GM12872 (cell line): ENCODE measurements around the gene HSPG2.

Experiments used
- CTCF ChIP-seq: IDR thresholded peaks from 3 replicates; pipeline ENCODE4 v1.5.1; 2011; ENCODE audit warnings: low read depth, mild to moderate bottlenecking, low read length, moderate library complexity; ENCODE audit not compliant: insufficient read depth

Gene HSPG2

GRCh38 chr1:21913763-21914162, 23.3 kb downstream of the HSPG2 start:
- TF ChIP-seq CTCF, result no peak

- no peak for TF ChIP-seq CTCF
Observed at GRCh38 chr1:21913258-21913657, 23.9 kb downstream of the HSPG2 start.

GRCh38 chr1:21912038-21912758, 24.9 kb downstream of the HSPG2 start:
- no peak for TF ChIP-seq CTCF

GRCh38 chr1:21911205-21912001, 25.7 kb downstream of the HSPG2 start:
- TF ChIP-seq CTCF, result no peak

GRCh38 chr1:21910558-21911204, 26.4 kb downstream of the HSPG2 start:
- no peak for TF ChIP-seq CTCF

GRCh38 chr1:21909787-21910503, 27.2 kb downstream of the HSPG2 start:
- TF ChIP-seq CTCF, result no peak
